ENCODE data around the gene CCDC88C.
"Not testable (repeated sequence)": the region's sequence is repeated elsewhere in the genome, so short reads cannot be mapped to it uniquely, and the experiment has no call there.

The CCDC88C gene, protein sequence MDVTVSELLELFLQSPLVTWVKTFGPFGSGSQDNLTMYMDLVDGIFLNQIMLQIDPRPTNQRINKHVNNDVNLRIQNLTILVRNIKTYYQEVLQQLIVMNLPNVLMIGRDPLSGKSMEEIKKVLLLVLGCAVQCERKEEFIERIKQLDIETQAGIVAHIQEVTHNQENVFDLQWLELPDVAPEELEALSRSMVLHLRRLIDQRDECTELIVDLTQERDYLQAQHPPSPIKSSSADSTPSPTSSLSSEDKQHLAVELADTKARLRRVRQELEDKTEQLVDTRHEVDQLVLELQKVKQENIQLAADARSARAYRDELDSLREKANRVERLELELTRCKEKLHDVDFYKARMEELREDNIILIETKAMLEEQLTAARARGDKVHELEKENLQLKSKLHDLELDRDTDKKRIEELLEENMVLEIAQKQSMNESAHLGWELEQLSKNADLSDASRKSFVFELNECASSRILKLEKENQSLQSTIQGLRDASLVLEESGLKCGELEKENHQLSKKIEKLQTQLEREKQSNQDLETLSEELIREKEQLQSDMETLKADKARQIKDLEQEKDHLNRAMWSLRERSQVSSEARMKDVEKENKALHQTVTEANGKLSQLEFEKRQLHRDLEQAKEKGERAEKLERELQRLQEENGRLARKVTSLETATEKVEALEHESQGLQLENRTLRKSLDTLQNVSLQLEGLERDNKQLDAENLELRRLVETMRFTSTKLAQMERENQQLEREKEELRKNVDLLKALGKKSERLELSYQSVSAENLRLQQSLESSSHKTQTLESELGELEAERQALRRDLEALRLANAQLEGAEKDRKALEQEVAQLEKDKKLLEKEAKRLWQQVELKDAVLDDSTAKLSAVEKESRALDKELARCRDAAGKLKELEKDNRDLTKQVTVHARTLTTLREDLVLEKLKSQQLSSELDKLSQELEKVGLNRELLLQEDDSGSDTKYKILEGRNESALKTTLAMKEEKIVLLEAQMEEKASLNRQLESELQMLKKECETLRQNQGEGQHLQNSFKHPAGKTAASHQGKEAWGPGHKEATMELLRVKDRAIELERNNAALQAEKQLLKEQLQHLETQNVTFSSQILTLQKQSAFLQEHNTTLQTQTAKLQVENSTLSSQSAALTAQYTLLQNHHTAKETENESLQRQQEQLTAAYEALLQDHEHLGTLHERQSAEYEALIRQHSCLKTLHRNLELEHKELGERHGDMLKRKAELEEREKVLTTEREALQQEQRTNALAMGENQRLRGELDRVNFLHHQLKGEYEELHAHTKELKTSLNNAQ (N-terminal part only)

DNA sequence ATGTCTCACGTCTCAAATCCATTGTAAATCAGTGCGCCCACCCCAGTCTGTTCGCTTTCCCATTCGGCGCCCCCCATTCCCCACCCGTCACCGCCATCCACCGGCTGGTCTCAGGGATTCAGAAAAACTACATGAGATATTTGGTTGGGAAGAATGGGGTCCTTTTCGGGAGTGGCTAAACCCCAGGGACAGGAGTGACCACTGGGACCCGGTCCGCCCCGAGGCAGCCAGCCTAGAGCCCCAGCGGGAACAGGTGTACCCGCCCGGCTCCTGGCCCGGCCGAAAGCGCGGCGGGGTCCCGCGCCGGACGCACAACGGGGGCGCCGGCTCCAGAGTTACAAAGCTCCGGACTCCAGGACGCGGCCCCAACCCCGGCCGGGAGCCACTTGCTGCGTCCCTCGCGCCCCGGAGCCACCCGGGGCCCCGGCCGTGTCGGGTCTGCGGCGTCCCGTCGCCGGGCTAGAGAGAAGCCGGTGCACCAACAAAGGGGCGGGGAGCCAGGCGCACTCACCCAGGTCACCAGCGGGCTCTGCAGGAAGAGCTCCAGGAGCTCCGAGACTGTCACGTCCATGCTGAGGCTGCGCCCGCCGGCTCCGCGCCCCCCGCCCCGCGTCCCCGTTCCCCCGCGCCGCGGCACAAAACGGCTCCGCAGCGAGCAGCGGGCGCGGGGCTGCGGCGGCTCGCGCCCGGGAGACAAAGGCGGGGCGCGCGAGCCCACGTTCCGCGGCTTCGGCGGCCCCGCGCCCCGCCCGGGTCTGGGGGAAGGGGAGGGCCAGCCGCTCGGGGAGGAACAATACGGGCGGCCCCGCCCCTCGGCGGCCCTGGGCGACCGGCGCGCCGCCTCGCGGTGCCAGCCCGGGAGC is at the start of gene CCDC88C:
Gene CCDC88C (minus strand): TSS at position 701 of the 863 bp plus-strand sequence. CDS start 130 bp downstream, at position 571.
- no peak for DNase-seq (ENCODE audit: low read depth)

DNA sequence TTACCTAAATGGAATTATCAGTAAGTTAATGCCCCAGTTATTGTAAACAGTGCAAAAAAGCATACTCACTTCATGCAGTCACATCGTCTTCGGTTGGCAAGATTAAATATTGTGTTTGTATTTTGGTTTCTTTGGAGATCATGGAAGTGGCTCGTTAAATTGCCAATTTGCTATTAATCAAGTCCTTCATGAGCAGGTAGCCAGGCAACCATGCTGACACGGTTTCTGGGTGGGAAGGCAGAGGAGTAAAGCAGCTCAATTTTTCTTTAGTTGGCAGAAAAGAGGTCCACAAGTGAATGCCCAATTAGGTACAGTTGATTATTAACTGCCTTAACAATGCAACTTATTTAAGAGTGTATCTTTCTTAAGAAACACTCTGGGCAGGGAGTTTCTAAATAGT is 48.6 kb upstream of the CCDC88C start:
- DNase-seq (ENCODE audit: low read depth), result no peak

DNA sequence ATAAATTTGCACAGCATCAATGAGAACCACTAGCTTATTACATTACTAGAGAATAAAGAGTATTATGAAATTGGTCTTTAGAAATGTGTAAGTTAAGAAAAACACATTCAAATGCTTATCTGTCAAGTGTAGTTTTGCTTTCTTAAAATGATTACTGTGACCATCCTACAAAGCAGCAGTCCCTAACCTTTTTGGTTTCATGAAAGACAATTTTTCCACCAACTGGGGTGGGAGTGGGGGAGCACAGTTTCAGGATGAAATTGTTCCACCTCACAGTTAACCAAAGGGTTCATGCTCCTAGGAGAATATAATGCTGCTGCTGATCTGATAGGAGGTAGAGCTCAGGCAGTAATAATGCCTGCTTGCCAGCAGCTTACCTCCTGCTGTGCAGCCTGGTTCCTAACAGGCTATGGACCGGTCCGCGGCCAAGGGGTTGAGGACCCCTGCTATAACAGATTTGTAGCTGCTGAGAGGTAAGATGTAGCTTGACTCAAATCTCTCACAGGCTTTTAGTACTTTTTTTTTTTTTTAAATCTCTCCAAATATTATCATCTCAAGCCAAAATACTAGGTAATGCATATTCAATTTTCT is 47.1 kb upstream of the CCDC88C start:
- no peak for DNase-seq (ENCODE audit: low read depth)

DNA sequence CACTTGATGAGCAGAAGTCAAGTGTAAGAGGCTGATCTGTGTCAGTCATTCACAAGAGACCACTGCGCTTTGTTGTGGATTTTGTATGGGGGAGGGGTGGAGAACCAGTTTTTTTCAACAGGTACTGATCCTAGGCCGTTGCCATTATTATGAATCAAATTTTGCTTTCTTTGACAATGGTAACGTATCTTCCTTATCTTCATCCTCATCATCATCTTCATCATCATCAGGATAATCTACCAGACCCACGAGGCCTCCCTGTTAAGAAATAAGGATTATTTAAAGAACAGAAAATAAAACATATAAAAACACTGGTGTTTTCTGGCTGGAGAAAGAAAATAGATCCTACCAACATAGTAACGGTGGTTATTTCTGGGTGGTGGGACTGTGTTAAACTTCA is 41.0 kb upstream of the CCDC88C start:
- no peak for DNase-seq (ENCODE audit: low read depth)

DNA sequence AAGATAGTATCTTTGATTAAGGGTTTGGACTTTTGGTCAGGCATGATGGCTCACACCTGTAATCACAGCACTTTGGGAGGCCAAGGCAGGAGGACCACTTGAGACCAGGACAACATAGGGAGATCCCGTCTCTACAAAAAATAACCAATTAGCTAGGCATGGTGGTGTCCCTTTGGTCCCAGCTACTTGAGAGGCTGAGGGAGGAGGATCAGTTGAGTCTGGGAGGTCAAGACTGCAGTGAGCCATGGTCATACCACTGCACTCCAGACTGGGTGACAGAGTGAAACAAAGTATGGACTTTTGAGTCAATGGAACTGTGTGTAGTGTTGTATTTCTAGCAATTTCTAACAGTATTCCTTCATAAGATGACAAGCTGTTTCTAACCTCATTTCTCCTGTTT is 38.7 kb upstream of the CCDC88C start:
- no peak for DNase-seq (ENCODE audit: low read depth)

DNA sequence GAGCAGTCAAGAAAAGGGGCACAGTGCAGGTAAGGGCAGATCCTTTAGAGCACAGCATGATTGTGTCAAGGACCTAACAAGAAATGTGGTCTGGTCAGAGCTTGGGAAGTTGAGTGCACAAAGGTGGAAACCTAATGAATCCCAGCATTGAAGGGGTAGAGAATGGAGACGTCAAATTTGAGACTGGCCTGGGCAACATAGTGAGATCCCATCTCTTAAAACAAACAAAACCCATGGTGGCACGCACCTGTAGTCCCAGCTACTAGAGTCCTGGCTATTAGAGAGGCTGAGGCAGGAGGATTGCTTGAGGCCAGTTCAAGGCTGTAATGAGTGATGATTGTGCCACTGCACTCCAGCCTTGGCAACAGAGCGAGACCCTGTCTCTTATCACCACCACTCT is 37.0 kb upstream of the CCDC88C start:
- DNase-seq (ENCODE audit: low read depth), result no peak

DNA sequence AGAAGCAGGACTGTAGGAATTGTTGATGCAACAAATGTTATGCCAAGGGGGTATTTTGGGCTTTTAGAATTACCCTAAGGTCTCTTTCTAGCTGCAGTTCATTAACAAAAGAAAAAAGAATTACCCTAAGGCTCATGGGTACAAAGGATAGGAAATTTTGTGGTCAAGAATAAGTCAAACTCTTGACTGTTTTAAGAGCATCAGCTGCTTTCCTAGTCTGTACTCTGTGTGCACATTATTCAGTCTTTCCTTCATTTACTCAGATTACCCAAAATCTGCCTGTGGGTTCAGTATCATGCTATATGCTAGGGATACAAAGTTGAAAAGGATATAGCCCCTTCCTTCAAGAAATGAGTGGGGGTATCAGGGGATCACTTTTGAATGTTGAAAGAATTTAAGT is 36.5 kb upstream of the CCDC88C start:
- no peak for DNase-seq (ENCODE audit: low read depth)

DNA sequence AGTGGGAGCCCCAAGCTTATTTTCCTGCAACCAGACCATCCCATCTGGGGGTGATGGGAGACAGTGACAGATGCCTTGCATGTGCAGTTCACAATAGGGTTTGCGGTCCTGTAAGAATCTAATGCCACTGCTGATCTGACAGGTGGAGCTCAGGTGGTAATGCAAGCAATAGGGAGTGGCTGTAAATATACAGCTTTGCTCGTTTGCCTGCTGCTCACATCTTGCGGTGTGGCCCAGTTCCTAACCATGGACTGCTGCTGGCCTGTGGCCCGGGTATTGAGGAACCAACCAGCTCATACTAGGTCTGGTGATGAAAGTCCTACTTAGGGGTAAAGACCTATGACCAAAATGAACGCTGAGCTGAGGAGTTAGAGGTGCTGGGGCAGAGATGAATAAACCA is 36.1 kb upstream of the CCDC88C start:
- no peak for DNase-seq (ENCODE audit: low read depth)

DNA sequence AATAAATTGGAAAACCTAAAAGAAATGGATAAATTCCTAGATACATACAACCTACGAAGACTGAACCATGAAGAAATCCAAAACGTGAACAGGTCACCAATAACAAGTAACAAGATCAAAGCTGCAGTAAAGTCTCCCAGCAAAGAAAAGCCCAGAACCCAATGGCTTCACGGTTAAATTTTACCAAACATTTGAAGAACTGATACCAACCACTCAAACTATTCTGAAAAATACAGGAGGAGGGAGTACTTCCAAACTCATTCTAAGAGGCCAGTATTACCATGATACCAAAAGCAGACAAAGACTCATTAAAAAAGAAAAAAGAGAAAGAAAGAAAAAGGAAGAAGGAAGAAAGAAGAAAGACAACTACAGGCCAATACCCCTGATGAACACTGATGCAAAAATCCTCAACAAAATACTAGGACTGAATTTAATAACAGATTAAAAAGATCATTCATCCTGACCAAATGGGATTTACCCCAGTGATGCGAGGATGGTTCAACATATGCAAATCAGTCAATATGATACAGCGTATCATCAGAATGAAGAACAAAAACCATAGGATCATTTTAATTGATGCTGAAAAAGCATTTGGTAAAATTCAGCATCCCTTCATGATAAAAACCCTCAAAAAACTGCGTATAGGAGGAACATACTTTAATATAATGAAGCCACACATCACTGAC is 26.9 kb upstream of the CCDC88C start:
- DNase-seq (ENCODE audit: low read depth), result no peak

DNA sequence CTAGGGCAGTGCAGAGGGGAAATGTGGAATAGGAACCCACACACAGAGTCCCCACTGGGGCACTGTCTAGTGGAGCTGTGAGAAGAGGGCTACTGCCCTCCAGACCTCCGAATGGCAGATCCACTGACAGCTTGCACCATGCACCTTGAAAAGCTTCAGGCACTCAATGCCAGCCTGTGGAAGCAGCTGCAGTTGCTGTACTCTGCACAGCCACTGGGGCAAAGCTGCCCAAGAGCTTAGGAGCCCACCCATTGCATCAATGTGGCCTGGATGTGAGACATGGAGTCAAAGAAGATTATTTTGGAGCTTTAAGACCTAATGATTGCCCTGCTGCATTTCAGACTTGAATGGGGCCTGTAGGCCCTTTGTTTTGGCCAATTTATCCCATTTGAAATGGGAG is 21.7 kb upstream of the CCDC88C start:
- no peak for DNase-seq (ENCODE audit: low read depth)

DNA sequence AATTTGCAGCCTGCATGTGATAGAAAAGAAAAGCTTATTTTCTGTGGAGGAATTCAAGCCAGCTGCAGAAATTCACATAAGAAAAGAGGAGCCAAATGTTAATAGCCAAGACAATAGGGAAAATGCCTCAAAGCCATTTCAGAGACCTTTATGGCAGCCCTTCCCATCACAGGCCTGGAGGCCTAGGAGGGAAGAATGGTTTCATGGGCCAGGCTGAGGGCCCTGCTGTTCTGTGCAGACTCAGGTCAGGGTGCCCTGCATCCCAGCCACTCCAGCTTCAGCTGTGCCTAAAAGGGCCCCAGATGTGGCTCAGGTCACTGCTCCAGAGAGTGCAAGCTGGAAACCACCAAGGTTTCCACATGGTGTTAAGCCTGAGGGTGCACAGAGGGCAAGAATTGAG is 21.2 kb upstream of the CCDC88C start:
- no peak for DNase-seq (ENCODE audit: low read depth)

DNA sequence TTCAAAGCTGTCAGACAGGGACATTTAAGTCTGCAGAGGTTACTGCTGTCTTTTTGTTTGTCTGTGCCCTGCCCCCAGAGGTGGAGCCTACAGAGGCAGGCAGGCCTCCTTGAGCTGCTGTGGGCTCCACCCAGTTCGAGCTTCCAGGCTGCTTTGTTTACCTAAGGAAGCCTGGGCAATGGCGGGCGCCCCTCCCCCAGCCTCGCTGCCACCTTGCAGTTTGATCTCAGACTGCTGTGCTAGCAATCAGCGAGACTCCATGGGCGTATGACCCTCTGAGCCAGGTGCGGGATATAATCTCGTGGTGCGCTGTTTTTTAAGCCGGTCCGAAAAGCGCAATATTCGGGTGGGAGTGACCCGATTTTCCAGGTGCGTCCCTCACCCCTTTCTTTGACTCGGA is 18.6 kb upstream of the CCDC88C start:
- DNase-seq (ENCODE audit: low read depth), result not testable (repeated sequence)

DNA sequence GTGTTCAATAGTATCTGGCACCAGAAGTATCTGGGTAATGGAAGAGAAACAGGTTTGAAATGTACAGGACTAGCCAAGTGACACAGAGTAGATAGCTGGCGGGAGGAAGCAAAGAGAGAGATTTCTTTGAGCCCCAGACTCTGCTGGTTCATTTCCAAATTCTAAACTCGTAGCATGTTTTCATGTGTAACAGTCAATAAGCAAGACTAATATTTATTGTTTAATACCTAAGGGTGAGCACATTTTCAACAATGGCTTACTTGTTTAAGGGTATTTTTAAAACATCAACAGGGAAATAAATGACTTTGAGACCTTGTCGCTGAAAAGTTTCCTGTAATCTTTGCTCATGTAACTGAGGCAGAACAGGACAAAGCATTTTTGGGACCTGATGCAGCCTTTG is 11.8 kb upstream of the CCDC88C start:
- DNase-seq (ENCODE audit: low read depth), result no peak

DNA sequence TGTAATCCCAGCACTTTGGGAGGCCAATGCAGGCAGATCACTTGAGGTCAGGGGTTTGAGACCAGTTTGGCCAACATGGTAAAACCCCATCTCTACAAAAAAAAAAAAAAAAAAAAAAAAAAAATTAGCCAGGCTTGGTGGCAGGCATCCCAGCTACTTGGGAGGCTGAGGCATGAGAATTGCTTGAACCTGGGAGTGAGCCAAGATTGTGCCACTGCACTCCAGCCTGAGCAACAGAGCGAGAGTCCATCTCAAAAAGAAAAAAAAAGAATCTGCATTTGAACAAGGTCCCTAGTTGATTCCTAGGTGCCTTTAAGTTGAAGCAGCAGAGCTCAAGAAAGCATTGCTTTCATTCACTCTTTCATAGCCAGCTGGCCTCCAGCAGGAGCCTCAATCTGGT is 11.3 kb upstream of the CCDC88C start:
- DNase-seq (ENCODE audit: low read depth), result not testable (repeated sequence)

DNA sequence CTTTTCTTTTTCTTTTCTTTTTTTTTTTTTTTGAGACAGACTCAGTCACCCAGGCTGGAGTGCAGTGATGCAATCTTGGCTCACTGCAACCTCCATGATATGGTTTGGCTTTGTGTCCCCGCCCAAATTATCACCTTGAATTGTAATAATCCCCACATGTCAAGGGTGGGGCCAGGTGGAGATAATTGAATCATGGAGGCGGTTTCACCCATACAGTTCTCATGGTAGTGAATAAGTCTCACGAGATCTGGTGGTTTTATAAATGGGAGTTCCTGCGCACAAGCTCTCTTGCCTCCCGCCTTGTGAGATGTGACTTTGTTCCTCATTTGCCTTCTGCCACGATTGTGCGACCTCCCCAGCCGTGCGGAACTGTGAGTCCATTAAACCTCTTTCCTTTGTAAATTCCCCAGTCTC is 7.9 kb upstream of the CCDC88C start:
- not testable (repeated sequence) for DNase-seq (ENCODE audit: low read depth)

DNA sequence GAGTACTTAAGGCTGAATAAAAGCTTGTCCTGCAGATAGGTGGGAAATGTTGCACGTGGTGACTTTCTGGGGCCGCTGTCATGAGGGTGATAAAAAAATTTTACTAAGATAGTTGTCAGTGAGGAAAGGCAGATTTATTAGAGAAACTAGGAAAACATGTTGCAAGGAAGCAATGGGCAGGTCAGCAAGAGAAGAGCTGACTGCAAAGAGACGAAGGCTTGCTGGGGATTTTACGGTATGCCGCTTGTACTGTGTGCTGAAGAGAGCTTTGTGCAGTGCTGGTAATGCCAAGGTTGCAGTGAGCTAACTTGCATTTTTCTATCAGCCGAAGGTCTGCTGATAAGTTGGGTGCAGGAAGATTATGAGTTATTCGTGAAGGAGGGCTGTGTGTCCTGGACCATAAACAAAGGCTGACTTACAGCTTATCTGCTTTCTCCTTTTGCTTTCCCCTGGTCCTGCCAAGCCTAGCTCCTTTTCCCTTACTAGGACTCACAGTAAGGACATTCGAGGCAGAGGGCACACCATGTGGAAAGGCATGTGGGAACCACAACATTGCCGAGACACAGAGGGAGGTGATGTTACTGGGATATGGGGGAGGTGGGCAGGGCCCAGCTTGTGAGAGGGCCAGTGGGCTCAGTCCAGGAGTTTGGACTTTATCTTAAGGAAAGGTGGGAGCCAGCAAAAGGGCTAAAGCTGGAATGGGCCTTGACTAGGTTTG is 7.4 kb upstream of the CCDC88C start:
- no peak for DNase-seq (ENCODE audit: low read depth)

DNA sequence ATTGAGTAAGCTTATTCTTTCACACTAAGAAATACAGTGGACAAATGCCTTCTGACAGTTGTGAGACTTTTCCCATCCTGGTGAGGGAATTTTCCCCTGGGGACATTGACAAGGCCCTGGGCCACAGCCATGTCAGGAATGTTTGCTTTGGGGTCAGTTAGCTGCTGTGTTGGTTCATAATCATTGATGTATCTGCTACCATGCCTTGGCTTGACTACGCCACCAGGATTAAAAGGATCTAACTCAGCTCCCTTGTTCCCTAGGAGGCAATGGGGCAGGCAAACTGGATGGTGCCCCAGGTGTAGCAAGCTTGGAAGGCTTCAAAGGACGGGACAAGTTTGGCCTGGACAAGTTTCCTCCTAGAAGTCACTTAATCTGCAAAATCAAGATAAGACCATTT is 3.1 kb upstream of the CCDC88C start:
- DNase-seq (ENCODE audit: low read depth), result no peak

DNA sequence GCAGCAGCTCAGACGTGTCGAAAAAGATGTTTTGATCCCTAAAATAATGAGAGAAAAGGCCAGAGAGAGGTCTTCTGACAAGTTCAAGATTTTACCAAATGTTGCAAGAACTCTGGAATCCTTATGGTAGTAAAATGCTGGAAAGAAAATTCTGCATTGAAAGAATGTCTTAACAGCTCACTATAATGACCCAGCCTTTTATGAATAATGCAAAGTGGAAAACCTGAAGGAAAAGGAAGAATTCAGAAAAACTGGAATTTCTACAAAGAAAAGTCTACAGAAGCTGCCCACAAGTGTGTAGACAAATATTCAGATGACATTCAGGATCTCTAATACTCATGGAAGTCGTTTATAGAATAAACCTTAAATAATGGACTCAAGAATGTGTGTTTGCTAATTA is 1.8 kb upstream of the CCDC88C start:
- no peak for DNase-seq (ENCODE audit: low read depth)

DNA sequence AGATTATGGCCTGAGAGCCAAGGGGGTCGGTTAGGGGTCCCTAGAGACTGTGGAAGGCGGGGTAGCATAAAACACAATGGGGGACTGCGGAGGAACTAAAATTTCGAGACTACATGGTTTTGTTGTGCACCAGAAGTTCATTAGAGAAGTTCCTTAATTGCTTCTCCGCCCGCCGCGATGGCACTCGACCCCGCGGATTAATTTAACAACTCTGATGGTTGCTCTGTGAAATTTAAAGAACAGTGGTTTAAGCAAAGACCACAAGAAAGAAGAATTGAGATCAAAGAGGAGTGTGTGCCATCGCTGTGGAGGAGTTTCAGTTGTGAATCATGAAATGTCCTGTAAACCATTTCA is 1.4 kb upstream of the CCDC88C start:
- DNase-seq (ENCODE audit: low read depth), result no peak

All from CMK (cell line).